Body of pancreas (tissue), 4 donors: ENCODE results near the gene KLHDC10.

Experiments used
- POLR2A ChIP-seq, 3 donors: fragments of 450-650 bp; IDR thresholded peaks; one replicate each; pipeline ENCODE4 v1.6.1; 2016; ENCODE audit warnings: antibody characterized with exemption in 3 of 3, mild to moderate bottlenecking in 2 of 3
- TF ChIP-seq, protein P1 (sequence below), 7 experiments: fragments of 450-650 bp in 4 of 7; fragments of 200-600 bp in 3 of 7; sonication (generic) in 3 of 7; IDR thresholded peaks; one replicate each; pipeline ENCODE4 v1.5.1; 2016 to 2019; ENCODE audit warnings: antibody characterized with exemption in 7 of 7

DNA sequence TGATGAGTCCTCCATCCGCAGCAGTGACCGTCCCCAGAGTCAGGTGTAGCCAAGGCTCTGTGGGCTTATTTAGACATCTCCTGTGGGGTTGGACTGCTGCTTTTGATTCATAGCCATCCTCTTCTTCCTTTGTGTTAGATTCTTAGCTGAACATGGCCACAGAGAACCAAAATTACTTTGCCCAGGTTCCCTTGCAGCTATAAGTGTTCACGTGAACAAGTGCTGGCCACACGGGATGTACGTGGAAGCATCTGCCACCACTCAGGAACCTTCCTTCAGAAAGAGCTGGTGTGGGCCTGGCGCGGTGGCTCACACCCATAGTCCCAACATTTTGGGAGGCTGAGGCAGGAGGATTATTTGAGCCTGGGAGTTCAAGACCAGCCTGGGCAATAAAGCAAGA lies 85.8 kb downstream of the KLHDC10 start:
- TF ChIP-seq, protein P1, sequence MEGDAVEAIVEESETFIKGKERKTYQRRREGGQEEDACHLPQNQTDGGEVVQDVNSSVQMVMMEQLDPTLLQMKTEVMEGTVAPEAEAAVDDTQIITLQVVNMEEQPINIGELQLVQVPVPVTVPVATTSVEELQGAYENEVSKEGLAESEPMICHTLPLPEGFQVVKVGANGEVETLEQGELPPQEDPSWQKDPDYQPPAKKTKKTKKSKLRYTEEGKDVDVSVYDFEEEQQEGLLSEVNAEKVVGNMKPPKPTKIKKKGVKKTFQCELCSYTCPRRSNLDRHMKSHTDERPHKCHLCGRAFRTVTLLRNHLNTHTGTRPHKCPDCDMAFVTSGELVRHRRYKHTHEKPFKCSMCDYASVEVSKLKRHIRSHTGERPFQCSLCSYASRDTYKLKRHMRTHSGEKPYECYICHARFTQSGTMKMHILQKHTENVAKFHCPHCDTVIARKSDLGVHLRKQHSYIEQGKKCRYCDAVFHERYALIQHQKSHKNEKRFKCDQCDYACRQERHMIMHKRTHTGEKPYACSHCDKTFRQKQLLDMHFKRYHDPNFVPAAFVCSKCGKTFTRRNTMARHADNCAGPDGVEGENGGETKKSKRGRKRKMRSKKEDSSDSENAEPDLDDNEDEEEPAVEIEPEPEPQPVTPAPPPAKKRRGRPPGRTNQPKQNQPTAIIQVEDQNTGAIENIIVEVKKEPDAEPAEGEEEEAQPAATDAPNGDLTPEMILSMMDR (IDR thresholded peaks at IDR 0.05): no peak
- TF ChIP-seq POLR2A (IDR thresholded peaks at IDR 0.05): no peak
